B cell (primary cell): Measurements from ENCODE around the gene JAK3. TPM values are rescaled to one million over a fixed set of nuclear protein-coding genes. Genes with fewer than 3 reads are reported as not detected.

ENCODE experiments used
- ATAC-seq: fragments of 200-7000 bp; cut with Tn5 transposase; one replicate; pipeline ENCODE4 v1.10.0; 2021; ENCODE audit warnings: low read depth, mild to moderate bottlenecking, moderate number of reproducible peaks, moderate library complexity
- CTCF ChIA-PET: fragments of 350-600 bp; sonication (Branson Sonifier 250); formaldehyde crosslinking; loops from one replicate; lab custom pipeline; 2021; ENCODE audit warnings: antibody characterized with exemption, inconsistent platforms; lab: Charles Lee
- POLR2A ChIA-PET: fragments of 350-600 bp; sonication (Branson Sonifier 250); formaldehyde crosslinking; loops from one replicate; lab custom pipeline; 2021; ENCODE audit warnings: antibody characterized with exemption; lab: Charles Lee
- DNase-seq: peaks from one replicate; pipeline ENCODE4 v3.0.0; 2013
- H2AFZ ChIP-seq: 2 replicates; pipeline ENCODE4 v1.6.1; 2012; ENCODE audit warnings: mild to moderate bottlenecking, low read depth, low read length; ENCODE audit not compliant: insufficient read depth, poor library complexity, severe bottlenecking
- H3K27ac ChIP-seq, 2 donors: 1 replicate in 1 of 2; 2 replicates in 1 of 2; pipeline ENCODE4 v1.5.1; 2012 to 2013; ENCODE audit warnings: low read length in 2 of 2, mild to moderate bottlenecking in 2 of 2, moderate library complexity in 1 of 2
- H3K27me3 ChIP-seq, 4 experiments: fragments of 200-600 bp in 1 of 4; sonication (generic) in 1 of 4; replicated peaks in 1 of 4; 1 replicate in 2 of 4; 2 replicates in 2 of 4; pipeline versions ENCODE4 v1.6.1 to v1.7.0; 2013 to 2016; ENCODE audit warnings: low read length in 3 of 4, mild to moderate bottlenecking in 2 of 4, mixed read lengths in 1 of 4, moderate library complexity in 1 of 4; ENCODE audit not compliant: insufficient read depth in 4 of 4, control insufficient read depth in 3 of 4; ENCODE audit errors: control extremely low read depth in 1 of 4
- H3K36me3 ChIP-seq, 2 experiments: replicated peaks in 1 of 2; 1 replicate in 1 of 2; 2 replicates in 1 of 2; pipeline versions ENCODE4 v1.6.1 to v1.7.1; 2013; ENCODE audit warnings: low read length in 1 of 2; ENCODE audit not compliant: insufficient read depth in 2 of 2, control insufficient read depth in 1 of 2; ENCODE audit errors: control extremely low read depth in 1 of 2, extremely low read depth in 1 of 2
- H3K4me1 ChIP-seq, 2 donors: fragments of 200-600 bp in 1 of 2; sonication (generic) in 1 of 2; 1 replicate in 1 of 2; 2 replicates in 1 of 2; pipeline versions ENCODE4 v1.5.1 to v1.6.1; 2013 to 2017; ENCODE audit warnings: low read length in 2 of 2; ENCODE audit not compliant: control insufficient read depth in 2 of 2, insufficient read depth in 2 of 2
- H3K4me2 ChIP-seq: replicated peaks from 2 replicates; pipeline ENCODE3; 2012; ENCODE audit warnings: mild to moderate bottlenecking, low read depth, low read length; ENCODE audit not compliant: poor library complexity, severe bottlenecking
- H3K4me3 ChIP-seq, 5 experiments: fragments of 200-600 bp in 1 of 5; sonication (generic) in 1 of 5; 1 replicate in 3 of 5; 2 replicates in 2 of 5; pipeline versions ENCODE4 v1.5.1 to v1.7.0; 2011 to 2016; ENCODE audit warnings: low read length in 4 of 5, mild to moderate bottlenecking in 4 of 5, low read depth in 2 of 5, control low read depth in 1 of 5, moderate library complexity in 1 of 5; ENCODE audit not compliant: insufficient read depth in 1 of 5; ENCODE audit errors: control extremely low read depth in 1 of 5, extremely low read depth in 1 of 5
- H3K79me2 ChIP-seq: fragments of 200-600 bp; sonication (generic); one replicate; pipeline ENCODE4 v1.6.0; 2016; ENCODE audit warnings: low read length; ENCODE audit not compliant: control insufficient read depth, insufficient read depth
- H3K9ac ChIP-seq: fragments of 200-600 bp; sonication (generic); 2 replicates; pipeline ENCODE4 v1.6.1; 2017; ENCODE audit warnings: mild to moderate bottlenecking, low read length, moderate library complexity
- H3K9me3 ChIP-seq, 3 donors: one replicate each; pipeline versions ENCODE4 v1.6.1 to v1.7.1; 2013; ENCODE audit warnings: low read length in 2 of 3; ENCODE audit not compliant: control insufficient read depth in 2 of 3, insufficient read depth in 1 of 3; ENCODE audit errors: control extremely low read depth in 1 of 3
- H4K20me1 ChIP-seq: 2 replicates; pipeline ENCODE4 v1.6.0; 2012; ENCODE audit warnings: mild to moderate bottlenecking, low read length; ENCODE audit not compliant: insufficient read depth, control insufficient read depth, poor library complexity, severe bottlenecking
- H3K27ac Mint-ChIP-seq: one replicate; pipeline ENCODE4 v1.8.0; 2021; ENCODE audit warnings: mixed read lengths
- H3K27me3 Mint-ChIP-seq: one replicate; pipeline ENCODE4 v1.8.0; 2021; ENCODE audit warnings: mixed read lengths
- H3K4me1 Mint-ChIP-seq: one replicate; pipeline ENCODE4 v1.8.0; 2021; ENCODE audit warnings: mixed read lengths
- H3K4me3 Mint-ChIP-seq: one replicate; pipeline ENCODE4 v1.8.0; 2021; ENCODE audit warnings: mixed read lengths
- H3K9me3 Mint-ChIP-seq: one replicate; pipeline ENCODE4 v1.8.0; 2022; ENCODE audit warnings: mixed read lengths; ENCODE audit not compliant: insufficient read depth
- CTCF ChIP-seq: fragments of 200-600 bp; IDR thresholded peaks from one replicate; pipeline ENCODE4 v1.8.0; 2022; ENCODE audit warnings: antibody characterized with exemption, mild to moderate bottlenecking
- EZH2 ChIP-seq: IDR thresholded peaks from 2 replicates; pipeline ENCODE4 v1.6.1; 2012; ENCODE audit warnings: borderline replicate concordance, low read depth, mild to moderate bottlenecking, moderate library complexity, low read length; ENCODE audit not compliant: insufficient read depth, poor library complexity, severe bottlenecking
- WGBS: methylation state at CpG from one replicate; pipeline ENCODE4 v1.1.5; 2013; ENCODE audit warnings: missing lambda C conversion rate; ENCODE audit not compliant: insufficient coverage; 5-methylcytosine and 5-hydroxymethylcytosine counted together
- intact Hi-C: fragments of 100-400 bp; cut with micrococcal nuclease; formaldehyde crosslinking; loops from one replicate; pipeline ENCODE4 v1.10.0; 2022
- polyA plus RNA-seq: library from polyadenylated mRNA; depleted of rRNA; stranded (reverse); fragments of >200 nt; gene quantifications from 2 replicates; pipeline ENCODE4 v1.2.3, GENCODE V29; 2012
- total RNA-seq, 2 donors: library from RNA; stranded (reverse); fragments of 120-200 nt in 1 of 2; gene quantifications; 1 replicate in 1 of 2; 2 replicates in 1 of 2; pipeline versions ENCODE4 v1.2.3 to v1.2.4, GENCODE V29; 2013 to 2022

JAK3 gene
- total and polyA plus RNA-seq, 2 donors (not counting 1 experiment from before 2014, with no cell fraction given), result 102 to 143 TPM

DNA sequence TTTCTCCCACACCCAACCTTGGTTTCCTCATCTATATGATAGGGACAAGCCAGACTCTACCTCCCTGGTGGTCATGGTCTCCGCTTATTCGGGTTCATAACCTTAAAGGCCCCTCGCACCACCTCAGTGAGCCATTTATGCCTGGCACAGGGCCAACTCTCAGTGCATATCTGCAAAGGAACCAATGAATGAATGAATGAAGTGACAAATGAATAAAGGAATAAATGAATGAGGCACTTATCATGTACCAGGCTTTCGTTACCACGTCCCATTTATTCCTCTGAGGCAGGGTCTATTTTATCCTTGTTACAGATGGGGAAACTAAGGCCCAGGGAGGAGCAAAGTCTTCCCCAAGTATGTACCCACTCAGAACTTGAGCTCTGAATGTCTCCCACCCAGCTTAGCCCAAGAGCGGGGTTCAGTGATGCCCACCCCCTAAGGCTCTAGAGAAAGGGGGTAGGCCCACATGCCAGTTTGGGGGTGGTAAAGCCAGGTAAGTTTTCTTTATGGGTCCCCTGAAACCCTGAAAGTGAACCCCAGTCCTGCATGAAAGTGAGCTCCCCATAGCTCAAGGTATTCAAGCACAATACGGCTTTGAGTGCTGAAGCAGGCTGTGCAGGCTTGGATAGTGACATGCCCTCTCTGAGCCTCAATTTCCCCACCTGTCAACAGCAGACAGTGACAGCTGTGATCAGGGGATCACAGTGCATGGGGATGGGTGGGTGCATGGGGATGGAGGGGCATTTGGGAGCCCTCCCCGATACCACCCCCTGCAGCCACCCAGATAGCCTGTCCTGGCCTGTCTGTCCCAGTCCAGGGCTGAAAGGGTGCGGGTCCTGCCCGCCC is 23.5 kb upstream of the JAK3 start:
- H3K4me1 ChIP-seq, result peaks cover 25 to 31% of the 10 kb centered on the region in 2 donors
- no peaks in the 10 kb centered on the region for H3K9me3 Mint-ChIP-seq
- no peaks in the 10 kb centered on the region for H3K79me2 ChIP-seq
- H3K9ac ChIP-seq, result peak overlapping the region; percentile 29
- CTCF ChIA-PET, result interaction anchor here (0.6 to 4.2 kb wide), 6 partner anchors 12 to 111 kb away, joined by 3 to 23 read pairs (median 6); partner anchors contain the start of genes CCDC124 and RPL18A
- H3K9me3 ChIP-seq, result peaks cover 0 to 13% (median 0%) of the 10 kb centered on the region in 3 donors
- peaks cover 20% of the 10 kb centered on the region for H3K4me1 Mint-ChIP-seq
- no peak overlapping the region for H3K27ac Mint-ChIP-seq
- H3K36me3 ChIP-seq, result no peaks in the 10 kb centered on the region
- POLR2A ChIA-PET, result interaction anchor here (0.6 to 1.8 kb wide), 4 partner anchors 12 to 768 kb away, joined by 3 to 7 read pairs (median 5); partner anchors contain the start of gene RPL18A
- H3K27me3 Mint-ChIP-seq, result peaks cover 5% of the 10 kb centered on the region
- TF ChIP-seq EZH2 (no peak), CTCF (no peak)
- H4K20me1 ChIP-seq, result no peaks in the 10 kb centered on the region
- H3K27me3 ChIP-seq, result peaks cover 0 to 33% (median 15%) of the 10 kb centered on the region in 4 experiments
- intact Hi-C loops, result no loop called here
- no peak for DNase-seq
- 56% methylated on average over 6 of the region's 10 CpGs for WGBS
- H3K27ac ChIP-seq, result no peak overlapping the region
- H3K4me3 ChIP-seq, result peak overlapping the region in 1 of 5 experiments; percentile 28
- peak overlapping the region; percentile 73 for H3K4me3 Mint-ChIP-seq
- H3K4me2 ChIP-seq, result peak overlapping the region; percentile 93
- H2AFZ ChIP-seq, result peak overlapping the region; percentile 62
- no peak for ATAC-seq
